ENCODE data around the gene CYB5D1. TPM values are rescaled to one million over a fixed set of nuclear protein-coding genes. Genes with fewer than 3 reads are reported as not detected.
A peak's percentile ranks its signal among the peaks of the same experiment; 100 is the strongest.

The CYB5D1 gene
- total RNA-seq, 1 donor from 2014 or later: 4.4 TPM

GRCh38 chr17:7885367-7886226 lies 27.8 kb downstream of the CYB5D1 start:
- Histone ChIP-seq H3K4me3 (peak overlapping the region; percentile 56 to 86), H3K27ac (peak overlapping the region; percentile 98), H3K4me1 (peaks cover 69% of the 10 kb centered on the region), H3K27me3 (no peaks in the 10 kb centered on the region), H3K9me3 (no peaks in the 10 kb centered on the region), H3K36me3 (peaks cover 0 to 7% of the 10 kb centered on the region in 2 donors)
- no peak for TF ChIP-seq CTCF (IDR thresholded peaks at IDR 0.05)
- no peak for TF ChIP-seq POLR2A (IDR thresholded peaks at IDR 0.05)
- TF ChIP-seq POLR2AphosphoS5 (IDR thresholded peaks at IDR 0.05; ENCODE audit: insufficient read depth in 1 of 2, low read depth in 1 of 2): peak in 1 of 2 donors; percentile 79
- DNase-seq (ENCODE audit: extremely low spot score in 2 of 2): no peak
- intact Hi-C loops (cut with DNase I): loop anchor here (5.0 kb wide), 1 partner anchor 33 kb away; no protein-coding TSS in a partner anchor

GRCh38 chr17:7886227-7887037 lies 28.6 kb downstream of the CYB5D1 start:
- Histone ChIP-seq H3K9me3 (no peaks in the 10 kb centered on the region), H3K4me1 (peaks cover 61% of the 10 kb centered on the region), H3K36me3 (peaks cover 0 to 10% of the 10 kb centered on the region in 2 donors), H3K27ac (peak overlapping the region; percentile 98), H3K27me3 (no peaks in the 10 kb centered on the region), H3K4me3 (peak overlapping the region; percentile 56 to 86)
- DNase-seq (ENCODE audit: extremely low spot score in 2 of 2): peak in 1 of 2 donors; percentile 90
- intact Hi-C loops (cut with DNase I): loop anchor here (5.0 kb wide), 1 partner anchor 34 kb away; no protein-coding TSS in a partner anchor
- TF ChIP-seq CTCF (IDR thresholded peaks at IDR 0.05): no peak
- no peak for TF ChIP-seq POLR2A (IDR thresholded peaks at IDR 0.05)
- no peak for TF ChIP-seq POLR2AphosphoS5 (IDR thresholded peaks at IDR 0.05; ENCODE audit: insufficient read depth in 1 of 2, low read depth in 1 of 2)

- H3K4me3 ChIP-seq: peak overlapping the region; percentile 56 to 86
- no peak for DNase-seq (ENCODE audit: extremely low spot score in 2 of 2)
- H3K4me1 ChIP-seq: peaks cover 55% of the 10 kb centered on the region
- H3K9me3 ChIP-seq: no peaks in the 10 kb centered on the region
- peaks cover 0 to 16% of the 10 kb centered on the region in 2 donors for H3K36me3 ChIP-seq
- intact Hi-C loops (cut with DNase I): loop anchor here (5.0 kb wide), 1 partner anchor 35 kb away; no protein-coding TSS in a partner anchor
- peak overlapping the region; percentile 98 for H3K27ac ChIP-seq
- TF ChIP-seq POLR2A (IDR thresholded peaks at IDR 0.05) (no peak), CTCF (IDR thresholded peaks at IDR 0.05) (no peak), POLR2AphosphoS5 (IDR thresholded peaks at IDR 0.05; ENCODE audit: insufficient read depth in 1 of 2, low read depth in 1 of 2) (no peak)
- H3K27me3 ChIP-seq: no peaks in the 10 kb centered on the region
These were observed 29.3 kb downstream of the CYB5D1 start for GRCh38 chr17:7887038-7887481.

- peak overlapping the region; percentile 98 for H3K27ac ChIP-seq
- no peaks in the 10 kb centered on the region for H3K27me3 ChIP-seq
- H3K36me3 ChIP-seq: peaks cover 0 to 19% of the 10 kb centered on the region in 2 donors
- peak in 1 of 2 donors; percentile 95 for DNase-seq (ENCODE audit: extremely low spot score in 2 of 2)
- intact Hi-C loops (cut with DNase I): loop anchor here (5.0 kb wide), 1 partner anchor 35 kb away; no protein-coding TSS in a partner anchor
- peaks cover 49% of the 10 kb centered on the region for H3K4me1 ChIP-seq
- peak overlapping the region; percentile 56 to 86 for H3K4me3 ChIP-seq
- TF ChIP-seq POLR2AphosphoS5 (IDR thresholded peaks at IDR 0.05; ENCODE audit: insufficient read depth in 1 of 2, low read depth in 1 of 2) (peak; percentile 68 to 87), CTCF (IDR thresholded peaks at IDR 0.05) (no peak), POLR2A (IDR thresholded peaks at IDR 0.05) (peak in 1 of 2 donors; percentile 40)
- no peaks in the 10 kb centered on the region for H3K9me3 ChIP-seq
These were observed 29.8 kb downstream of the CYB5D1 start for GRCh38 chr17:7887482-7888183.

Data from vagina (tissue), 2 donors.